HG02678 (cell line): ENCODE results near the gene RASA4.
"Not testable (repeated sequence)": the region's sequence is repeated elsewhere in the genome, so short reads cannot be mapped to it uniquely, and the experiment has no call there.

ENCODE experiments used
- ATAC-seq: cut with Tn5 transposase; IDR thresholded peaks from one replicate; pipeline ENCODE4 v1.9.1; 2021; ENCODE audit warnings: mild to moderate bottlenecking, moderate library complexity; ENCODE audit not compliant: unreplicated experiment

The RASA4 gene

GRCh38 chr7:102545288-102545687, 71.3 kb downstream of the RASA4 start:
- not testable (repeated sequence) for ATAC-seq

- ATAC-seq = not testable (repeated sequence)
Measured at GRCh38 chr7:102544372-102544771, 72.2 kb downstream of the RASA4 start.

GRCh38 chr7:102543596-102543995, 73.0 kb downstream of the RASA4 start, which contains the start of gene UPK3BL2:
TSS of gene UPK3BL2 (minus strand) at chr7:102543696. CDS start at chr7:102543636, 60 bp downstream.
- not testable (repeated sequence) for ATAC-seq

GRCh38 chr7:102542771-102543170, 73.8 kb downstream of the RASA4 start:
- not testable (repeated sequence) for ATAC-seq

GRCh38 chr7:102542083-102542482, 74.5 kb downstream of the RASA4 start:
- not testable (repeated sequence) for ATAC-seq

GRCh38 chr7:102540604-102541003, 76.0 kb downstream of the RASA4 start:
- not testable (repeated sequence) for ATAC-seq

GRCh38 chr7:102535062-102535615, 81.4 kb downstream of the RASA4 start:
- ATAC-seq = not testable (repeated sequence)

- ATAC-seq = not testable (repeated sequence)
Measured at GRCh38 chr7:102532127-102532526, 84.4 kb downstream of the RASA4 start.

- not testable (repeated sequence) for ATAC-seq
Measured at GRCh38 chr7:102531583-102531982, 85.0 kb downstream of the RASA4 start.

- not testable (repeated sequence) for ATAC-seq
Measured at GRCh38 chr7:102527822-102528793, 88.4 kb downstream of the RASA4 start.

- ATAC-seq = not testable (repeated sequence)
Measured at GRCh38 chr7:102527182-102527581, 89.4 kb downstream of the RASA4 start.

- not testable (repeated sequence) for ATAC-seq
Measured at GRCh38 chr7:102524803-102525202, 91.8 kb downstream of the RASA4 start.
